ENCODE measurements around the gene ADSS1. TPM values are rescaled to one million over a fixed set of nuclear protein-coding genes. Genes with fewer than 3 reads are reported as not detected.

The ADSS1 gene
- polyA plus RNA-seq, 3 donors from 2014 or later = 0.43 to 2.4 (median 1.2) TPM

- H3K9me3 Mint-ChIP-seq = no peaks in the 10 kb centered on the region
- H3K27ac Mint-ChIP-seq = peak overlapping the region; percentile 72 to 89 (median 84)
- peaks cover 28 to 36% of the 10 kb centered on the region in 2 donors for H3K4me1 Mint-ChIP-seq
- H3K36me3 Mint-ChIP-seq = peaks cover 0 to 5% (median 3%) of the 10 kb centered on the region in 3 donors
- H3K27me3 Mint-ChIP-seq (ENCODE audit: low read depth in 3 of 3) = peaks cover 4 to 15% (median 13%) of the 10 kb centered on the region in 3 donors
- DNase-seq = no peak
- H3K4me3 Mint-ChIP-seq = peak overlapping the region; percentile 78 to 93 (median 82)
Measured at GRCh38 chr14:104754213-104754851, 30.3 kb downstream of the ADSS1 start.

- no peaks in the 10 kb centered on the region for H3K9me3 Mint-ChIP-seq
Measured at GRCh38 chr14:104755621-104756020, 31.6 kb downstream of the ADSS1 start.

GRCh38 chr14:104756477-104757237 lies 32.6 kb downstream of the ADSS1 start:
- H3K36me3 Mint-ChIP-seq = peaks cover 0 to 10% (median 10%) of the 10 kb centered on the region in 3 donors
- no peaks in the 10 kb centered on the region for H3K9me3 Mint-ChIP-seq
- H3K27ac Mint-ChIP-seq = peak overlapping the region in 2 of 6 donors; percentile 24 to 43
- peaks cover 28 to 33% of the 10 kb centered on the region in 2 donors for H3K4me1 Mint-ChIP-seq
- no peak for DNase-seq
- no peak overlapping the region for H3K4me3 Mint-ChIP-seq
- peaks cover 4 to 15% (median 15%) of the 10 kb centered on the region in 3 donors for H3K27me3 Mint-ChIP-seq (ENCODE audit: low read depth in 3 of 3)

More at GRCh38 chr14:104755621-104756020, 31.6 kb downstream of the ADSS1 start:
- Mint-ChIP-seq H3K4me3 (peak overlapping the region in 1 of 5 donors; percentile 93), H3K36me3 (peaks cover 0 to 5% (median 3%) of the 10 kb centered on the region in 3 donors), H3K4me1 (peaks cover 28 to 36% of the 10 kb centered on the region in 2 donors), H3K27ac (peak overlapping the region in 1 of 6 donors; percentile 5), H3K27me3 (ENCODE audit: low read depth in 3 of 3) (peaks cover 4 to 15% (median 13%) of the 10 kb centered on the region in 3 donors)
- DNase-seq = no peak

- DNase-seq = no peak
- peak overlapping the region in 1 of 6 donors; percentile 43 for H3K27ac Mint-ChIP-seq
- peaks cover 4 to 17% (median 15%) of the 10 kb centered on the region in 3 donors for H3K27me3 Mint-ChIP-seq (ENCODE audit: low read depth in 3 of 3)
- no peaks in the 10 kb centered on the region for H3K9me3 Mint-ChIP-seq
- no peak overlapping the region for H3K4me3 Mint-ChIP-seq
- peaks cover 3 to 14% (median 12%) of the 10 kb centered on the region in 3 donors for H3K36me3 Mint-ChIP-seq
- peaks cover 27 to 33% of the 10 kb centered on the region in 2 donors for H3K4me1 Mint-ChIP-seq
Measured at GRCh38 chr14:104757238-104757585, 33.2 kb downstream of the ADSS1 start.

GRCh38 chr14:104757681-104758392 lies 33.8 kb downstream of the ADSS1 start:
- peaks cover 21 to 29% of the 10 kb centered on the region in 2 donors for H3K4me1 Mint-ChIP-seq

GRCh38 chr14:104758981-104759969 lies 35.2 kb downstream of the ADSS1 start:
- Mint-ChIP-seq H3K27ac (no peak overlapping the region), H3K4me1 (peaks cover 11 to 17% of the 10 kb centered on the region in 2 donors), H3K9me3 (no peaks in the 10 kb centered on the region), H3K27me3 (ENCODE audit: low read depth in 3 of 3) (peaks cover 0 to 9% (median 6%) of the 10 kb centered on the region in 3 donors), H3K36me3 (peaks cover 4 to 16% (median 14%) of the 10 kb centered on the region in 3 donors), H3K4me3 (no peak overlapping the region)
- no peak for DNase-seq

More at GRCh38 chr14:104757681-104758392, 33.8 kb downstream of the ADSS1 start:
- Mint-ChIP-seq H3K27me3 (ENCODE audit: low read depth in 3 of 3) (peaks cover under 1 to 13% (median 11%) of the 10 kb centered on the region in 3 donors), H3K27ac (no peak overlapping the region), H3K4me3 (no peak overlapping the region), H3K9me3 (no peaks in the 10 kb centered on the region), H3K36me3 (peaks cover 4 to 16% (median 14%) of the 10 kb centered on the region in 3 donors)
- DNase-seq = no peak

GRCh38 chr14:104765517-104765916 lies 41.5 kb downstream of the ADSS1 start:
- peaks cover 0 to 1% of the 10 kb centered on the region in 2 donors for H3K4me1 Mint-ChIP-seq
- no peak for DNase-seq
- no peaks in the 10 kb centered on the region for H3K9me3 Mint-ChIP-seq
- peaks cover 4 to 11% (median 11%) of the 10 kb centered on the region in 3 donors for H3K36me3 Mint-ChIP-seq
- peak overlapping the region in 2 of 6 donors; percentile 20 to 53 for H3K27ac Mint-ChIP-seq
- H3K27me3 Mint-ChIP-seq (ENCODE audit: low read depth in 3 of 3) = peaks cover 0 to 4% (median 2%) of the 10 kb centered on the region in 3 donors
- no peak overlapping the region for H3K4me3 Mint-ChIP-seq

- H3K4me3 Mint-ChIP-seq = no peak overlapping the region
- H3K4me1 Mint-ChIP-seq = peaks cover 0 to 1% of the 10 kb centered on the region in 2 donors
- H3K36me3 Mint-ChIP-seq = peaks cover 7 to 15% (median 12%) of the 10 kb centered on the region in 3 donors
- H3K9me3 Mint-ChIP-seq = no peaks in the 10 kb centered on the region
- no peak overlapping the region for H3K27ac Mint-ChIP-seq
- peaks cover 0 to 4% (median 0%) of the 10 kb centered on the region in 3 donors for H3K27me3 Mint-ChIP-seq (ENCODE audit: low read depth in 3 of 3)
- no peak for DNase-seq
Measured at GRCh38 chr14:104766256-104766862, 42.3 kb downstream of the ADSS1 start.

GRCh38 chr14:104766863-104767633 lies 43.0 kb downstream of the ADSS1 start:
- DNase-seq = no peak
- Mint-ChIP-seq H3K27me3 (ENCODE audit: low read depth in 3 of 3) (peaks cover 0 to 6% (median 0%) of the 10 kb centered on the region in 3 donors), H3K36me3 (peaks cover 6 to 14% (median 10%) of the 10 kb centered on the region in 3 donors), H3K9me3 (no peaks in the 10 kb centered on the region), H3K27ac (no peak overlapping the region), H3K4me3 (no peak overlapping the region), H3K4me1 (peaks cover 0 to 1% of the 10 kb centered on the region in 2 donors)

GRCh38 chr14:104767634-104767918 lies 43.5 kb downstream of the ADSS1 start:
- Mint-ChIP-seq H3K36me3 (peaks cover 3 to 12% (median 9%) of the 10 kb centered on the region in 3 donors), H3K9me3 (no peaks in the 10 kb centered on the region), H3K4me3 (no peak overlapping the region), H3K27ac (no peak overlapping the region), H3K27me3 (ENCODE audit: low read depth in 3 of 3) (peaks cover 0 to 5% (median 0%) of the 10 kb centered on the region in 3 donors), H3K4me1 (peaks cover 0 to 1% of the 10 kb centered on the region in 2 donors)
- no peak for DNase-seq

GRCh38 chr14:104768437-104769323 lies 44.7 kb downstream of the ADSS1 start:
- H3K4me3 Mint-ChIP-seq = no peak overlapping the region
- H3K36me3 Mint-ChIP-seq = peaks cover 3 to 12% (median 9%) of the 10 kb centered on the region in 3 donors
- peak; percentile 84 to 87 (median 84) for DNase-seq
- H3K27ac Mint-ChIP-seq = peak overlapping the region in 3 of 6 donors; percentile 28 to 51 (median 45)
- peaks cover 0 to 5% (median 0%) of the 10 kb centered on the region in 3 donors for H3K27me3 Mint-ChIP-seq (ENCODE audit: low read depth in 3 of 3)
- H3K4me1 Mint-ChIP-seq = peaks cover 0 to 1% of the 10 kb centered on the region in 2 donors
- no peaks in the 10 kb centered on the region for H3K9me3 Mint-ChIP-seq
